HG03135 (cell line): ENCODE measurements around the gene OR51T1.

ENCODE experiments used
- ATAC-seq: cut with Tn5 transposase; IDR thresholded peaks from one replicate; pipeline ENCODE4 v1.9.1; 2021; ENCODE audit warnings: mild to moderate bottlenecking, moderate library complexity; ENCODE audit not compliant: unreplicated experiment

Gene OR51T1

DNA sequence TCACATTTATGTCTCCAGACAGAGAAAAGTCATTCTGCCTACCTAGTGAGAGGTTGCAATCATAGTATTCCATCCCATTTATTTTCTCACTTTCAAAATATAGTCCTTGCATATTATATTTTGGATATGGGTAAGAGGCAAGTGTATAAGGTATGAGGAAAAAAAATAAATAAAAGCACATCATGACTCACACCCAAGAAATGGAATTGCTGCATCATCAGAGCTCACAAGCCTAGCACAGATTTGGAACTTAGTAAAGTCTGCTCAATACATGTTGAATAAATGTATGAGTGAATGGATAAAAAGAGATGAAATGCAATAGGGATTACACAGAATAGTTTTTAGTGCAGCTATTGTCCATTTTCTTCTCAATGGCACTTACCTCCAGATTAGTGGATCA lies 44.9 kb downstream of the OR51T1 start:
- ATAC-seq = no peak
